ACHN (cell line): ENCODE measurements around the gene ACE.

Source experiments
- DNase-seq: peaks from one replicate; pipeline ENCODE4 v3.0.0-alpha.2; 2015
- in situ Hi-C: cut with HindIII; loops from 2 replicates; pipeline ENCODE4 v1.10.0; 2017; ENCODE audit warnings: low sequenced_read_pairs, low pct_ligation_motif_present, low pct_unique_long_range_greater_than_20kb

The ACE gene

DNA sequence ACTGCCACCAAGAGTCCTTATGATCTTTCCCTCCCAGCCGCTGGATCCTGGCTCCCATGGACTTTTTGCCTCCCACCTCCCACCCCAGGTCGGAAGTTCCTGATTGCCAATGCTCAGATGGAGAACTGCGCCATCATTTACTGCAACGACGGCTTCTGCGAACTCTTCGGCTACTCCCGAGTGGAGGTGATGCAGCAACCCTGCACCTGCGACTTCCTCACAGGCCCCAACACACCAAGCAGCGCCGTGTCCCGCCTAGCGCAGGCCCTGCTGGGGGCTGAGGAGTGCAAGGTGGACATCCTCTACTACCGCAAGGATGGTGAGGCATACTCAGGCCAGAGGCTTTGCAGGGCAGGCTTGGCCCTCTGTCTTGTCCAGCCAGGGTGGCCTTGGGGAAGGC lies 47.2 kb downstream of the ACE start:
- in situ Hi-C loops: no loop called here
- DNase-seq: no peak

GRCh38 chr17:63525190-63525946 lies 48.5 kb downstream of the ACE start:
- in situ Hi-C loops: no loop called here
- DNase-seq: no peak

DNA sequence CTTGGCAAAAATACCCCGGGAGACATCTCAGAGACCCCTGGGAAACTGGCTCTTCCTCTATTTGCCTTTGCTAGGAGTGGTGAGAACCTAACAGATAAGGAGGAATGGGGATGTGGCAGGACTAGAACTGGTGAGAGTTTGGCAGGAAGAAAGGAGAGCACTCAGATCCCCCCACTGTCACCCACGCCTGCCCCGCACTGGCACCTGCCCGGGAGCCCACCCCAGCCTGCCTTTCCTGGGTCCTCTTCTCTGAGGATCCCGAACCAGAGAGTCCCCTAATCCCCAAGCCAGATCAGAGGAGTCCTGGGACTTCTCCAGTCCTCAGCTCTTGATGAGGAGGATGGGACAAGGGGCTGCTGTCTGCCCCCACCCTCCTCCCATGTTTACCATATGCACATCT lies 50.0 kb downstream of the ACE start:
- DNase-seq: no peak
- in situ Hi-C loops: no loop called here

- no peak for DNase-seq
- in situ Hi-C loops: no loop called here
Observed at GRCh38 chr17:63528183-63528582, 51.3 kb downstream of the ACE start.

DNA sequence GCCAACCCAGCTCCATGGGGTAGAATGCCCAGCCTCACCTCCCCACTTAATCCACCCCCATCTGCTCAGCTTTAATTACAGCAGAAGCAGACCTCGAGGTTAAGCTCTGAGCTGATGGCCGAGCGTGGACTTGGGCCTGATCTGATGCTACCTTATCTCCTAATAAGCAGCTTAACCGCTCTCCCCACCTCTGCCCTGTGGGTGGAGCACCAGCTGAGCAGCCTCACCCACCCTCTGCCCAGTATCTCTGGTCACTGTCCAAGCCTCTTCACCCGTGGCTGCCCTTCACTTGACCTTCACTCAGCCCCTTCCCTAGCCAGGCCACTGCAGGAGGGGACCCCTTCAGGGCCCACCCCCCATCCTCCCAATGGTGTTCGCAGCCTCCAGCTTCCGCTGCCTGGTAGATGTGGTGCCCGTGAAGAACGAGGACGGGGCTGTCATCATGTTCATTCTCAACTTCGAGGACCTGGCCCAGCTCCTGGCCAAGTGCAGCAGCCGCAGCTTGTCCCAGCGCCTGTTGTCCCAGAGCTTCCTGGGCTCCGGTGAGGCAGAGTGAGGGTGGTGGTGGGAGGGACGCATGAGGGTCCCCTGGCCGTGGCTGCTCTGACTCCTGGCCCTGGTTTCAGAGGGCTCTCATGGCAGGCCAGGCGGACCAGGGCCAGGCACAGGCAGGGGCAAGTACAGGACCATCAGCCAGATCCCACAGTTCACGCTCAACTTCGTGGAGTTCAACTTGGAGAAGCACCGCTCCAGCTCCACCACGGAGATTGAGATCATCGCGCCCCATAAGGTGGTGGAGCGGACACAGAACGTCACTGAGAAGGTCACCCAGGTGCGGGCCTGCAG lies 53.1 kb downstream of the ACE start:
- in situ Hi-C loops: no loop called here

GRCh38 chr17:63530557-63531021 lies 53.7 kb downstream of the ACE start:
- in situ Hi-C loops: no loop called here

More for the DNA sequence above, 53.1 kb downstream of the ACE start:
- DNase-seq: no peak

GRCh38 chr17:63531022-63531965 lies 54.4 kb downstream of the ACE start:
- in situ Hi-C loops: no loop called here
- DNase-seq: no peak

More at GRCh38 chr17:63530557-63531021, 53.7 kb downstream of the ACE start:
- no peak for DNase-seq

- in situ Hi-C loops: no loop called here
- DNase-seq: no peak
Observed at GRCh38 chr17:63533433-63534077, 56.7 kb downstream of the ACE start.

DNA sequence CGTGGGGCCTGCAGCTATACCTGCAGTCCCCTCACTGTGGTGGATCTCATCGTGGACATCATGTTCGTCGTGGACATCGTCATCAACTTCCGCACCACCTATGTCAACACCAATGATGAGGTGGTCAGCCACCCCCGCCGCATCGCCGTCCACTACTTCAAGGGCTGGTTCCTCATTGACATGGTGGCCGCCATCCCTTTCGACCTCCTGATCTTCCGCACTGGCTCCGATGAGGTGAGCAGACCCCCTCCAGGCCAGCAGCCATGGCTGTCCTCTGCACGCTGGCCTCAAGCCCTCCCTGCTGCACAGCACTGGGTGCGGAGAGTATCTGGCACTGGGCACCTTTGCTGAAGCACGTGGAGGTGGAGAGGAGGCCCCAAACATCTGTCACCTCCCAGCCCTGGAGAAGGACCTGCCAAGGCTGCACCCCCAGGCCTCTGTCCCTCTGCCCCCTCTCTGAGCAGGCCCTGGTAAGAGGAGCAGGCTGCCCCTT lies 57.3 kb downstream of the ACE start:
- DNase-seq: no peak
- in situ Hi-C loops: no loop called here

- in situ Hi-C loops: no loop called here
- no peak for DNase-seq
Observed at GRCh38 chr17:63534816-63535455, 58.1 kb downstream of the ACE start.

GRCh38 chr17:63535640-63536039 lies 58.8 kb downstream of the ACE start:
- in situ Hi-C loops: no loop called here
- no peak for DNase-seq

GRCh38 chr17:63537001-63537400 lies 60.1 kb downstream of the ACE start:
- DNase-seq: no peak
- in situ Hi-C loops: no loop called here

DNA sequence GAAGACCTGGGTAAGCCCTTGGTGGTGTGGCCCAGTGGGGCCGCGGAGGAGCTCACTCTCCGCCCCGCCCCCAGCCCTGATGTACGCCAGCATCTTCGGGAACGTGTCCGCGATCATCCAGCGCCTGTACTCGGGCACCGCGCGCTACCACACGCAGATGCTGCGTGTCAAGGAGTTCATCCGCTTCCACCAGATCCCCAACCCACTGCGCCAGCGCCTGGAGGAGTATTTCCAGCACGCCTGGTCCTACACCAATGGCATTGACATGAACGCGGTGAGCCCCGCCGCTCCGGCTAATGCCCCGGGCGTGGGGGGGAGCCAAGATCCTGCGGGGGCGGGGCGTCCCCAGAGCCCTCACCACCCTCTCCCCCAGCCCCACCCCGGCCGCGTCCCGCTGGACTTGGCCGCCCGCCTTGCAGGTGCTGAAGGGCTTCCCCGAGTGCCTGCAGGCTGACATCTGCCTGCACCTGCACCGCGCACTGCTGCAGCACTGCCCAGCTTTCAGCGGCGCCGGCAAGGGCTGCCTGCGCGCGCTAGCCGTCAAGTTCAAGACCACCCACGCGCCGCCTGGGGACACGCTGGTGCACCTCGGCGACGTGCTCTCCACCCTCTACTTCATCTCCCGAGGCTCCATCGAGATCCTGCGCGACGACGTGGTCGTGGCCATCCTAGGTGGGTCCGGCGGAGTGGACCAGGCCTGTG lies 61.3 kb downstream of the ACE start:
- no peak for DNase-seq
- in situ Hi-C loops: no loop called here

DNA sequence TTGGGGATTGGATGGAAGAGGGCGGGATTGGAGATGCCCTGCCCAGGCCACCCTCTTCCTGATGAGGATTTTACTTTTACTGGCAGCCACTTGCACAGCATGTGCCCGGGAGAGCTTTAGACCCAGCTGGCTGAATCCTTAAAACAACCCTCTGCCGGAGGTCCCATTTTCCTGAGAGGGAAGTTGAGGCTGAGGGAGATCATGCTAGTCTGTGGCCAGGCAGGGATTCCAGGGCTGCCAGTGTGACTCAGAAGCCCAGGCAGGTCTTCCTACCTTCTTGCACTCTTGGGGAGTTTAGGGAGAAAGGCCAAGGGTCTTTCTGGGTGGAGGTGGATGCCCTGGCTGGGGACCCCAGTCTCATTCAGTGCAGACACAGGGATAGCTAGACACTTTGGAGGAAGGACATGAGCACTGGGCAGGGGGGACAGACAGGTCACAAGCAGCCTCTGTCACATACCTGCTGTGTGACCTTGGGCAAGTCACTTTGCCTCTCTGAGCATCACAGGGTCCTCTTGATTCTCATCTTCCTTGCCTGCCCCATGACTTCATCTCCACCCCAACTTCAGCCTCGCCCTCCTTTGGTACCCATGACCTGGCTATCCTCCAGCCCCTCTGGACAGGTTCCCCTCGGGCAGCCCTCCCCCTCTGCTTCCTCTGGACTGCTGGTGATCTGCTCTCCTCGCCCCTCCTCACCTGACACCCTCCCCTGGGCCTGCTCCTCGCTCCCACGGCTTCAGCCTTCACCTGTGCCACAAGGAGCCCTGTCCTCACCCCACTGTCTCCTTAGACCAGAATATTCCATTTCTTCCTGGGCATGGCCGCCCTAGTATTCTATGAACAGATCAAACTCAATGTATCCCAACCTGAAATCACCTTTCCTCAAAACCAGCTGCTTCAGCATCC lies 62.1 kb downstream of the ACE start:
- no peak for DNase-seq
- in situ Hi-C loops: no loop called here

- DNase-seq: no peak
- in situ Hi-C loops: no loop called here
Observed at GRCh38 chr17:63540590-63540989, 63.7 kb downstream of the ACE start.

DNA sequence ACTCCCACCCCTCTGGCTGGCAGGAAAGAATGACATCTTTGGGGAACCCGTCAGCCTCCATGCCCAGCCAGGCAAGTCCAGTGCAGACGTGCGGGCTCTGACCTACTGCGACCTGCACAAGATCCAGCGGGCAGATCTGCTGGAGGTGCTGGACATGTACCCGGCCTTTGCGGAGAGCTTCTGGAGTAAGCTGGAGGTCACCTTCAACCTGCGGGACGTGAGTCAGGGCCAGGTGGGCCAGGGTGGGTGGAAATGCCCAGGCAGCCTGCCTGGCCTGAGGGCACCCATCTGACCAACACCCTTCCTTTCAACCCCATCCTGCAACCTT lies 65.3 kb downstream of the ACE start:
- in situ Hi-C loops: no loop called here
- no peak for DNase-seq
